Cerebellar nuclear complex (tissue), 1 donor: ENCODE data around the gene ABCA4.
A peak's percentile ranks its signal among the peaks of the same experiment; 100 is the strongest.

ENCODE experiments used
- DNase-seq, 2 experiments: peaks; one replicate each; lab custom pipeline; 2025; lab: John Stamatoyannopoulos, UW

The ABCA4 gene

DNA sequence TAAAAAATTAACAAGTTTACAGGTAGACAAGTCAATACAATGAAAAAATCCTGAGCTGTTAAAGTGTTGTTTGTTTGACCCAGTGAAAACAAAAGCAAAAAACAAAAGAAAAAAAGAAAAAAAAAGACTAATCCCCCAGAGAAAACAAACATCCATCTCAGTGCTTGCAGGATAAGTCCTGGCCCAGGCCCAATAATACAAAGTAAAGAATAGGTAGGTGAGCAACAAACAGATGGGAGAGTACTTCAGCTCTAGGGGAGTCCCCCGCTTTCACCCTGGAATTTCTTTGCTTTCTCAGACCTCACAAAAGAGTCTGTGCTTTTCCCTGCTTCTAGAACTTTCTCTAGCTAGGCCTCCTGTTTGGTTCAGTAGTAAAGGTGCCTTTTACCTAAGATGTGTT lies 70.3 kb downstream of the ABCA4 start:
- DNase-seq: no peak

DNA sequence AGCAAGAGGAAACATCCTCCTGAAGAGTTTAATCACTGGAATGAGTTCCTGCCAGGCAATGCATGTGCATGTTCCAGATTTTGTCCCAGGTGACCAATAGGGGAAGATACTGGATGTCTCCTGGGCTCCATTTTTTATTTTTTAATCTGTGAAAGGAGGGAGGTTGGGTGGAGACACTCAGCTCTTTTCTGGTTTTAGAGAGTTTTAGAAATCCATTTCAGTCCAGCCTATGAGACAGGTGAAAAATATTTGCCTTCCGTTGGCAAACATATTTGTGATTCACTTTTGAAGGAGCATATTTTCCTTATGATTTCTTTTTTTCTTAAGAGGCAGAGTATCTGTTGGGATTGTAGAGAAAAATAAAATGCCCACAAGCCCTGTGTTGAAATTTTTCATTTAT lies 70.7 kb downstream of the ABCA4 start:
- no peak for DNase-seq

DNA sequence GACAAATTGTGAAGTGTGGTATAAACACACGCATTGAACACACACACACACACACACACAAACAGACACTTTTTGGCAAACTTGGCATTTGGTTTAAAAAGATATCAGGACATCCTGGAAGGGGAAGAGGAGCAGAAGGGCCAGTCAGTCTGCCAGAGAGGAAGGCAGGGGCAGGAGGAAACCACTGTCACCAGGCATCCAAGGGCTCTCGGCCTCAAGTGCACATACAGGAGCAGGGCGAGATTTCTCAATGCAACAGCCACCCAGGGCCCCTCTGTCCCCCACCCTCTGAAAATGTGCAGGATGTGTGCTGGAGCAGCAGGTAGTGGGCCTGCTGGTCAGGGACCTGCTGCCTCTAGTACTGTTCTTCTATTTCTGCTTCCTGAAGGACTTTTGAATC lies 71.2 kb downstream of the ABCA4 start:
- no peak for DNase-seq

DNA sequence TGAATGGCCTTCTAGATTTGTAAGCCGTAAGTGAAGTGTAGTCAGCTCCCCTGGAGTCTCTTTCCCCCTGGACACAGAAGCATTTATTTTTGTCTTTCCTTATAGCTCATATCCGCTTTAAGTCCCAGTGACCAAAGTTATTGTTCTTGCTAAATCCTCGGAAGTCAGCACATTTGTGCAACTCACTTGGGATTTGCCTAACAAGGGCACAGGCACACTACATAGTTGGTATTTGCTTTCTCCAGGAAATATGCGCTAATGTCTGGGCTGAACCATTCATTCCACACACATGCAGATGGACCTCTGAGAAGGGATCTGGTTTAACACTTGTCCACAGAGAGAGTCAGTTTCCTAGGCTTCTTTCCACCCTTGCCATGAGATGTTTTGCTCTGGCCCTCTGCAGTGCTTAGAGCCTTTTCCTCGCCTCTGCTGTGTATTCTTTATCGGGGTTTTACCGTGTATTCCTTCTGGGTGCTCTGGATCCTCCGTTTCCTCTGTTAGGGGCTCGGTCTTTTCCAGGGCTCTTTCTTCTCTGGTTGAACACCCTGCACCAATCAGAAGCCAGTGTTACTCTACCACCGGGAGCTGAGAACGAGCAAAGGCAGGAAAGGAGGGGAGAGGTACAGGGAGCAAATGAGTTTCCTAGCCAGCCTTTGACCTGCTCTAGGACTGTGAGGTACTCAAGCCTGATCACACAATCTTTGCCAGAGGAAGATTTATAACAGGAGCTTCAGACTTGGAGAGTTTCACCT lies 72.4 kb downstream of the ABCA4 start:
- DNase-seq: no peak

DNA sequence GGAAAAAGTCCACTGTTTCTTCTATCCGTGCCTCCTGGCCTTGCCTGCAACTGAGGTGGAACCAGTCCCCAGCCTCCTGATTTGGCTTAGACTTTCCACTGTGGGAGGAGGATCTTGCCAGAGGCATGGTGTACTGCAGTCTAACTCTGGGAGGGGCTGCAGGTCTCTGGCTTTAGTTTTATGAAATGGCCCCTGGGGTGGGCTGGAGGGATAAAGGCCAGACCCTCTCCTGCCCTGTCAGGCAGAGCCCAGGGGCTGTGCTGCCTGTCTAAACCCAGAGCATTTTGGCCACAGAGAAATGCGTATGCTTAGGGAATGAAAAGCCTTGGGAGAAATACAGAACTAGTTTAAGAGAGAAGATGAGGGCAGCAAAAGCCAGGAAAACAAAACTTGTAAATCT lies 73.0 kb downstream of the ABCA4 start:
- DNase-seq: no peak

DNA sequence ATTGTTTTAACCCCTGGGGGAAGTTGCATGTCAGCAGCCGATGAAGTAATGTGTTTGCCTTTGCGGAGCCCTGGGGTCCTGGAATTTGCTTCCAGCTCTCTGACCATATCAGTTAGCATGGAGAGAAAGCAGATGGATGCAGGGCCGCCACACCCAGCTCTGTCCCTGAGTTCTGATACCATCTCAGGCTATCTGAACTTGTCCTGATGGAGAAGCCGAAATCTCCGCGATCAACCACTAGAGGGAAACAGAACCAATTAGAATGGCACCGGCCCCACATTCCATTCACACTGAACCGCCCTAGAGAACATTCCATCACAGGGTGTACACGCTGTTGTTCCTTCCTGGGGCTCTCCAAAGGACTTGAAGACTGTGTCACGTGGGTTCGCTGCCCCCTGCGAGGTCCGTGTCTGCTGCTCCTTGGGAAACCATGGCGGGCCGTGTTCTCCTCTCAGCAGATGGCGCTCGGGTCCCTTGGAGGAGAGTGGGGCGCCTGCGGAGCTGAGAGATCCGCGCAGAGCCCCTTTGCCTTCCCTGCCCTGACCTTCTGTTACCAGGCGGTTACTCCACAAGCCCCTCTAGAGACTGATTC lies 75.4 kb downstream of the ABCA4 start:
- DNase-seq: peak in 1 of 2 experiments; percentile 54

DNA sequence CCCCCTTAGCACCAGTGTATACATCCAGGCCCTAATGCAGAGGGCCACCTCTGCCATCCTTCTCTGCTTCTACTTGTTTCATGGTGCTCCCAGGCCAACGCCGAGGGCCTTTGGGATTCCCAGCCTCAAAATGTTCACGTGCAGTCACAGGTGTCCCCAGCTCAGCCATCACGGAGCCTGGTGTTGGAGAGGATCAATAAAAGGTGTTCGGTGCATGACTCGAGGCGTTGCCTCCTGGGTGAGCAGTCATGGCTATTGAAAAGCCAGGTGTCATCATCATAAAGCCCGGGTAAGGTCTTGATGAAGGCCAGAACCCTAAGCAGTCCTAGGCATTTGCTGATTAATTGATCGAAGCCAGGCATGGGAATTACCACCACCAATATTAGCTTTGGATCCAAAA lies 76.1 kb downstream of the ABCA4 start:
- DNase-seq: no peak

DNA sequence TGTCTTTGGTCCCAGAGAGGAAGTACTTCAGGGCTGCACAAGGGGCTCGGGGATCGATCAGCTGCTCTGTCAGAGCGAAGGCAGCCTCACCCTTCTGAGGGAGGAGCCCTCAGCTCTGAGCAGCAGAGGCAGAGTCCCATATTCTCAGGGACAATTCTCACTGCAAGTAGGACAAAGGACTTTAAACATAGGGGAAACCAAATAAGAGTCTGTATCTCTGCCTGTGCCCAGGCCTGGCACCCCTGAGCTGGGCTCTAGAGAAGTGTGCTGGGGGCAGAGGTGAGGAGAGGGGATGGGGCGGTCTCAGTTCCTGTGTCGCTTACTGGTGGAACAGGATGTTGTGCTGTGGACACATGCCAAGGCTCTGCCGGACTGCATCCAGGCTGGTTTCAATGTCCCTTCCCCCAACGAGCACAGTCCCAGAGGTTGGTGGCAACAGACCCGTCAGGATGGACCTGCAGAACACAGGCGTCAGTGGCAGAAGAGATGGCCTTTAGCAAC lies 76.6 kb downstream of the ABCA4 start:
- DNase-seq: no peak

DNA sequence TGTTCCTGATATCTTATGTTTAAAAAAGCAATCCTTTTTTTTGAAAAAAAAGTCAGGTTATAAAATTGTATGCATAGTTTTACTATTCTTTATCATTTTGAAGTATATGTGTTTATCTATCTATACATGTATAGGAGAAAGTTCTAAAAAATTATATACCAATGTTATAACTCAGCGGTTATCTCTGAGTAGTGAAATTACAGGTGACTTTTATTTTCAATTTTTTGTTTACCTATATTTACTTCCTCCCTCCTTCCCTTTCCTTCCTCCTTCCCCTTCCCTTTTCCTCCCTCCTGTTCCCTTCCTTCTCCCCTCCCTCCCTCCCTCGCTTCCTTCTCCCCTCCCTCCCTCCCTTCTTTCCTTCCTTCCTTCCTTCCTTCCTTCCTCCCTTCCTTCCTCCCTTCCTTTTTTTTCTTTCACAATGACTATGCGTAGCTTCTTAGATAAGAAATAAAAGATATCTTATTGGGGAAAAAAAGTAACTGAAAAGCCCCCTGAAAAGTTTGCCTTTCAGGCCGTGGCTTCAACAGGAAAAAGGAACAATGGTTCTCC lies 77.1 kb downstream of the ABCA4 start:
- DNase-seq: no peak

DNA sequence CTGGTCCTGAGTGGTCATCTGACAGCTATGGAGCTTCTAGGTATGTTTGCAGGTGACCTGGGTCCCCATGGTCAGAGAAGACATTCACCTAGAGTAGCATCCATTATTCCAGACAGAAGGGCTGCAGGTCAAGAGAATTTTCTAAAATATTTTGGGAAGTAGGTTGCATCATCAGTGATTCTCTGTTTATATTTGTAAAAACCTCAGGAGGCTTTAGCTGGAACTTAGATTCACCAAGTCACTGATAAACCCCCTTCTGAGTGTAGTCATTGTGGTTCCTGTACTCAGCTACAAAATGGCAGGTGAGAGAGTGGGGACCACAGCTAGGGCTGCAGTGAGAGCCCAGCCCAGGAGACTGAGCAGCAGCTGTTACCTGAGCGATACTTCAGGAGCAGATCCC lies 78.6 kb downstream of the ABCA4 start:
- no peak for DNase-seq

DNA sequence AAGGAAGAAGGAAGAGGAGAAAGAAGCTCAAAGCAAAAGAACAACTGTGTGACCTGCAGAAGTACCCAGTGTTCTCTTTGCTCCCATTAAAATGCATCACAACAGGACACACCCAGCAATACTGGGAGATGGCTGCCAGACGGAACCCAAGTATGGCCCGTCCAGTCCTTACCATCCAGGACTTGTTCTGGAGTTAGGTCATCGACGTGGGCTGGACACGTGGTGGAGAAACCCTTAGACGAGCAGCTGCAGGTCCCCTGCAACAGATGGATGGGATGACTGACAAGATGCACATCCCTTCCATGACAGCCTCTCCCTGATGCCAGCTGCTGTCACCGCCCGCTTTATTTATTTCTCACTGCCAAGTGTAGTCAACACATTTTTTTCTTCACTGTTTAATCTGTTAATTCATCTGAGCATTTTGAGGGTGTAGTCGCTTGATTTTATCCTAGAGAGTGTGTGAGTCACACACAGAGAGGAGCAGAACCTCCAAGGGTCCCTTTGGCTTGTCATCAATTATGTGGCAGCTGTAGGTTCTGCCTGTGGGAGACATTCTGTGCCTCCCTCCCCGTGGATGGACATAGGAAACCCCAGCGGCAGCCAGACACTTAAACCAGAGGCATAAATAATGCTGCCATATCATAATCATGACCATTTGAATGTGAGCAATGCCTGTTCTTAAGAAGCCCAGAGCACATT lies 80.9 kb downstream of the ABCA4 start:
- DNase-seq: no peak

DNA sequence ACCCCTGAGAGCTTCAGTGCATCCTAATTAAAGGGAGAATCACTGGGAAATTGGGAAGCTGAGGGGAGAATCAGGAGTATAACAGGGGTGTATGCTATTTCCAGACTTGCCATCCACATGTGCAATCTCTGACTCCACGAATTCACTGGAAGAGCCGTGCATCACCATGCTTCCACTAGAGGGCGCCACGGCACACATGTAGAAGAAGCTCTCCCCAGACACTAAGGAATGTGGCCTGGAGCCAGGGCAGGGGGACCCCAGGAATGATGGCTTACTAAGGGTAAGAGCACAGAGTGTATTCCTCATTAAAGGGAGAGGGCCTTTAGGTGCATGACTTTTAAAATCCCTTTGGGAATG lies 81.5 kb downstream of the ABCA4 start:
- no peak for DNase-seq

DNA sequence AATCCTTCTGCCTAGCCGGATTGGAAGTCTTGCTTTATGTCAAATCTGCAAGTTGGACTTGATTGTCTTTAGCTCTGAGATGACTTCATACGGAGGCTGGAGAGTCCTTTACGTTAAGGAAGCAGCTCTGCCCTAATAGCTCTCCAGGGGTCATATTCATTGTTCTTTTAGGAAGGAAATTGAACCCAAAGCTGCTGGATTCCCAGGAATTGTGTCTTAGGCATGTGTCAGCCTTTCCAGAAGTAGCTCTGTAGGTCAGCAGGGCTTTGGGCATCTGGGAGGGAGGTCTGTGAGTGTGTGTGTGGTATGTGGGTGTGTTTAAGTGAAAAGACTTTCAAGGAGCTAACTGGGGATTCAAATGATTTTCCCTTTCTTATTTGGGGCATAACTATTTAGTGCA lies 82.4 kb downstream of the ABCA4 start:
- DNase-seq: no peak

DNA sequence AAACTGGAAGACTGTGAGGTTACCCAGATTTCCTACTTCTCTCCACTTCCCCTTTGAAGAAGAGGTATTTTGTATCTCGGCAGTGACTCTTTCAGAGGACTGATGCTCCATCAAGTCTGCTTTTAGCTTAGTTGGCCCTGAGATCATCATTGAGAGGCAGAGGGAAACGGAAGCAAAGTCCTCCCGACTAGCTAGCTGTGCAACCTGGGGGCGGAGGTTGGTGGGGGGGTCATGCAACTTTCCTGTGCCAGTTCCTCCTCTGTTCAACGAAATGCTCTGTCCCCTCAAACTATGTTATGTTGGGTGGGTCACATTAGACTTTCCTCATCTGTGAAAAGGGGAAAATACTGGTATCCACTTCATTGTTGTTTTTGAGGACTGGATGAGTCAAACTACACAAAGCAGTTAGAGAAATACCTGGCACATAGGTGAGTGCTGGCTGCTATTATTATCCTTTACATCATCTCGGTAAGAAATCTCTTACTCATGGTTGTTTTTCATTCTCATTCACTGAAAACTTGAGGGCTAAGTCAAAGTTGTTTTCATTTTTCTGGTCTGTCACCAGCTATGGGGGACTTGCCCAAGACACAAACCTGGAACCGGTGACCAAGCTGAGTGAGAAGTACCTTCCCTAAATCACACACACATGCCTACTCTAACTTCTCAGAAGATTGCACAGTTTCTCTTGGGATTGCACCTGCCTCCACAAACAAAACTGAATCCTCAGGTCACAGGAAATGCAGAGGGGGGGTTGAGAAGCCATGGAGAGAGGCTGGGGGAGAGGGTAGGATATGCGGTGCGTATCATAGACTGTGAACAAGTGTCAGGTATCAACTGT lies 83.3 kb downstream of the ABCA4 start:
- no peak for DNase-seq

DNA sequence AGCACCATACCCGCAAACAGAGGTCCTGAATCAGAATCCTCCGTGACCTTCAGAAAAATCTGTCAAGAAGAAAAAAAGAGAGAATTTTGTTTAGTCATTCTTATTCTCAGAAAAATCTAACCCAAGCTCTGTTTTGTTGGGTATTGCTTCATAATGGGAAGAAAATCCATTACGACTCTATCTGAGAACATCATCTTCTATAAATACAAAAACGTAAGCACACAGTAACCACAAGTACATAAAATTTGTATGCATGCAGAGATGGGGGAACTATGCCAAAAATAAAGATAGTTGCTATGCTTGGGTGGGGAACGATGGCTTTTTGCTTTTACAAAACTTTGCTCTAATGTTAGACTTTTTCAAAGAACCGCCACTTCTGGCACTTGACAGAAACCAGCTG lies 84.2 kb downstream of the ABCA4 start:
- DNase-seq: no peak

DNA sequence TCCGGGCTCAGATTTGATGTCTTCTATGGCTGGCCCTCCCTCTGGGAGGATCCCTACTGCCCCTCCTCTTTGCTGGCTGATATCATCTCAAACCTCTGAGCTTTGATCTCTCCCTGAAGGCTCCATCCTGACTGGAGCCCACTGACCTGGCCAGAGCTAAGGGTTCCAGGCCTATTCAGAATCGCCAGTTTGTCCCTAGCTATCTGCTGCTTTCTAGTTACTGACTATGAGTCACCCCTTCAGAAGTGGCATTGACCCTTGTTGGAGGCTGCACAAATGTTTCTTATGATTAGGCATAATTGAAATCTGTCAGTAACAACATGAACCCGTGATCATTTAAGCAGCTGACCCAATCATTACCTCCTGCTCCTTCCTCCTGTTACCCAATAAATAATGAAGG lies 87.1 kb downstream of the ABCA4 start:
- DNase-seq: no peak

DNA sequence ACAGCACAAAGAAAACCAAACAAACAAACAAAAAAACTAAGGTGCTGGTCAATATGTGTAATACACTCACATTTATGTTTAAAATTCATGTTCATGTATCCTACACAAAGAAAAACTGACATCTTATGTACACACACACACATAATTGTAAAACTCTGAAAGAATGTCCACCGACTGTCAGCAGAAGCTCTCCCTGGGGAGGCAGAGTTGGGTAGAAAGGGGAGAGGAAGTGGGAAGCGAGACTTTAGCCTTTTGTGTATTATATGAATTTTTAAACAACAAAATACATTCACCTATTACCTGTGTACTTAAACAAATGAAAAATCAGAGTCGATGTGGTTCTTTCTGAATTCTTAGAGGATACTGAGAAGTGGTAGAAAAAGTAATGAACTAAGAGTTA lies 88.3 kb downstream of the ABCA4 start:
- no peak for DNase-seq

DNA sequence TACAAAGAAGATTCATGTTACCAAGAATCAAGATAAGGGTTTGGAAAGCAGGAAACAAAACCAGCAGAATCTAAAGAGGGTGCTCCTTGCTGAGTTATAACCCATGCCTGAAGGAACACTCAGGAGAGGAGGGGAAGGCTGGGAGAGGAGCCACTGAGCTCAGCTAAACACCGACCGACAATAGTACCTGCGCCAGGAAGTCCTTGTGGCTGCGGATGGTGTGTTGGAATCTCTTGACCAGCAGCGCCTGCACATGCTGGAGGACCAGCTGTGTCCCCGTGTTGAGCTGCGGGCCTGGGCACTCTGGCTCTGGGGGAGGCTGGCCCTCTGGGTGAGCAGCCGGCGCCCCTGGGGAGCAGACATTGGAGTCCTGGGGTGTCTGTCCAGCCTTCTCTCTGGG lies 89.4 kb downstream of the ABCA4 start:
- no peak for DNase-seq

DNA sequence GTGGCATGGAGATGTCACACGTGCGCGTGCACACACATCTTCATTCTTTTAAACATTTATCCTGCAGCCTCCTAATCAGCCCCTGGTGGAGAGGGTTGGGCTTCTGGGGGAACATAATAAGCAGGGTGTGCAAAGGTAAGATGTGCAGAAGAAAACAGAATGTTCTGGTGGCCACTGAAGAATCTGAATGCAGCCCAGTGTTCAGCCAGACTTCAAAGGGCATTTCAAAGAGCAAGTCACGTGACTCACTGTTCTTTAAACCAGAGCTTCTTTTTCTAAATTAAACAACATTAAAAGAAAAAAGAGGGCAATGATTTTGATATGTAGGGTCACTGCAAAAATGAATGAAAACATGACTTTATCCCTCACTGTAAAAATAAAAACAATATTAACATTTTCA lies 89.8 kb downstream of the ABCA4 start:
- DNase-seq: no peak

DNA sequence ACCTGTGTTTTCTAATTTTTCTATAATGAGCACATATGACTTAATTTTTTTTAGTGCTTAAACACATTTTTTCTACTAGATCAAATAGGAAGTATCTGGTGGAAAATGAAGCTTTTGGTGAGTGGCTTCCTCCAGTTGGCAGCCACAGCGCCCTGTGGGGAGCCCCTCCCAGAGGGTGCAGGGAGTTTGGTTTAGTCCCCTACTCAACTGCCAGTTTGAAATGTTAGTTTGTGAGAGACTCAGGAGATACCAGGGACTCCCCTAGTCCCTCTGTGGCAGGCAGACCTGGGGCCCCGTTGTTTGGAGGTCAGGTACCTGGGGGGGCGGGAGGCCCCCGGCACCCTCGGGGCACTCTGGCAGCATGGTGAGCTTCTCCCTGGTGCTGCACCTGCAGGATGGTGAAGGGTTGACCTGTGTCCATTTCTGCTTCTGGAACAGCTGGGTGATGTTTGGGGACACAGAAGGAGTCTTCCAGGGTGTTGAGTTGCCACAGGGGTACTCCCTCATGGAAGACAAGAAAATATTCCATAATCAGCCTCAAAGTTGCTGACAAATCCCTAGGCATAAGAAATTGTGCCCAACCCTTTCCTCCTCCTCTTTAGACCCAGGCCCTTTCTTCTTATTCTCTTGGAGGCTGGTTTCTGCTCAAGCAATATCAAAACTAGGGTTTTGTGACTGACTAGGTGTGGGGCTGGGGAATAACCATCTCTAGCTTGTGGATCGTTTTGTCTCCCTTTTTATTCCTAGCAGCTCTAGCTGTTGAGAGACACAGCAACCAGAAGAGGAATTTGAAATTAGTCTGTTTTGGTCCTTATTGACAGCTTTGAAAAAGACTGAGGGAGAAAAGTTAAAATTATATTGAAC lies 91.6 kb downstream of the ABCA4 start:
- no peak for DNase-seq
